SU-DHL-6 (cell line): ENCODE data around the gene RAI2.

ENCODE experiments used
- H2AFZ ChIP-seq: fragments of 200-600 bp; sonication (generic); 2 replicates; pipeline ENCODE4 v1.6.1; 2014; ENCODE audit warnings: low read depth, mild to moderate bottlenecking, moderate library complexity, mixed read lengths, antibody characterized with exemption, low read length; ENCODE audit not compliant: severe bottlenecking
- H3F3A ChIP-seq: fragments of 200-600 bp; shearing (Covaris generic); 2 replicates; pipeline ENCODE4 v1.6.0; 2016; ENCODE audit warnings: antibody characterized with exemption, mild to moderate bottlenecking; ENCODE audit not compliant: insufficient read depth
- H3K27ac ChIP-seq: fragments of 200-600 bp; sonication (generic); 2 replicates; pipeline ENCODE4 v1.5.1; 2016; ENCODE audit warnings: low read depth, mild to moderate bottlenecking, low read length, moderate library complexity, mixed read lengths
- H3K27me3 ChIP-seq: fragments of 200-600 bp; sonication (generic), shearing (Covaris generic); 2 replicates; pipeline ENCODE4 v1.6.0; 2014; ENCODE audit warnings: mild to moderate bottlenecking, low read length
- H3K36me3 ChIP-seq: fragments of 200-600 bp; sonication (generic); 2 replicates; pipeline ENCODE4 v1.6.1; 2014; ENCODE audit warnings: mild to moderate bottlenecking, low read length, mixed read lengths
- H3K4me2 ChIP-seq: fragments of 300-600, 200-600 bp; shearing (Covaris generic), sonication (generic); 2 replicates; pipeline ENCODE4 v1.6.0; 2014; ENCODE audit warnings: low read length, low read depth, mild to moderate bottlenecking; ENCODE audit not compliant: poor library complexity, severe bottlenecking
- H3K4me3 ChIP-seq: fragments of 200-600 bp; sonication (generic); 2 replicates; pipeline ENCODE4 v1.5.1; 2014; ENCODE audit warnings: antibody characterized with exemption, low read length, mild to moderate bottlenecking, mixed read lengths; ENCODE audit not compliant: insufficient read depth, poor library complexity, severe bottlenecking
- H3K79me2 ChIP-seq: fragments of 200-600 bp; sonication (generic); 2 replicates; pipeline ENCODE4 v1.6.1; 2014; ENCODE audit warnings: mild to moderate bottlenecking, low read length, moderate library complexity; ENCODE audit not compliant: insufficient read depth
- H3K9ac ChIP-seq: fragments of 200-600 bp; sonication (generic); 2 replicates; pipeline ENCODE4 v1.7.0; 2014; ENCODE audit warnings: mild to moderate bottlenecking, low read length
- H3K9me2 ChIP-seq: fragments of 200-600 bp; sonication (generic); replicated peaks from 2 replicates; pipeline ENCODE4 v1.6.1; 2014; ENCODE audit warnings: low read length; ENCODE audit not compliant: insufficient read depth
- H3K9me3 ChIP-seq: fragments of 200-600 bp; sonication (generic); 2 replicates; pipeline ENCODE4 v1.6.1; 2014; ENCODE audit warnings: low read length, mixed read lengths; ENCODE audit not compliant: insufficient read depth
- H4K20me1 ChIP-seq: fragments of 200-600 bp; sonication (generic); 2 replicates; pipeline ENCODE4 v1.6.1; 2014; ENCODE audit warnings: low read depth, mild to moderate bottlenecking, antibody characterized with exemption, low read length, moderate library complexity, mixed read lengths
- EZH2phosphoT487 ChIP-seq: fragments of 200-600 bp; sonication (generic), shearing (Covaris generic); conservative IDR thresholded peaks from 2 replicates; pipeline ENCODE4 v1.6.1; 2018; ENCODE audit warnings: mild to moderate bottlenecking, antibody characterized with exemption, low read length, moderate library complexity, mixed read lengths
- TF ChIP-seq, protein P1 (sequence below): fragments of 200-600 bp; sonication (generic); IDR thresholded peaks from one replicate; pipeline ENCODE4 v1.5.1; 2017; ENCODE audit warnings: antibody characterized with exemption, mild to moderate bottlenecking, low read length, moderate library complexity; ENCODE audit not compliant: insufficient read depth, poor library complexity, severe bottlenecking

The RAI2 gene

DNA sequence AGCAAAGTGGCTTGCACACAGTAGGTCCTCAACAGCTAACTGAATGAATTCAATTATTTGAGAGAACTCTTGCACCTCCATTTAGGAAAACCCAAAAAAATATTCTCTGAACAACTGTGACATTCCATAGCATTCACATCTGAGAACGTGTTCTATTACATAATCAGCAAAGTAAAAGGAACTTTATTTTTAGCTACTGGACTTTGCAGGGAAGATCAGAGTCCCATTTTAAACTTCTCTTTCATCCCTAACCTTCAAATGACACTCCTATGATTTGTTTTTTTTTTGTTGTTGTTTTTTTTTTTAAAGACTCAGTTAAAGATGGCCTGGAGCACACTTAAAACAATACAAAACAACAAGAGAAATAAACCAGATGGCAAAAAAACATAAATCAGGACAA lies 30.9 kb downstream of the RAI2 start:
- Histone ChIP-seq H3K9ac (no peak overlapping the region), H3K4me3 (no peak overlapping the region), H3K4me2 (no peak overlapping the region), H3K9me2 (no peaks in the 10 kb centered on the region), H3K27me3 (no peaks in the 10 kb centered on the region), H3K27ac (no peak overlapping the region), H3K79me2 (no peaks in the 10 kb centered on the region), H3K9me3 (no peaks in the 10 kb centered on the region), H2AFZ (no peak overlapping the region), H3K36me3 (no peaks in the 10 kb centered on the region), H4K20me1 (no peaks in the 10 kb centered on the region), H3F3A (no peaks in the 10 kb centered on the region)
- TF ChIP-seq, protein P1, sequence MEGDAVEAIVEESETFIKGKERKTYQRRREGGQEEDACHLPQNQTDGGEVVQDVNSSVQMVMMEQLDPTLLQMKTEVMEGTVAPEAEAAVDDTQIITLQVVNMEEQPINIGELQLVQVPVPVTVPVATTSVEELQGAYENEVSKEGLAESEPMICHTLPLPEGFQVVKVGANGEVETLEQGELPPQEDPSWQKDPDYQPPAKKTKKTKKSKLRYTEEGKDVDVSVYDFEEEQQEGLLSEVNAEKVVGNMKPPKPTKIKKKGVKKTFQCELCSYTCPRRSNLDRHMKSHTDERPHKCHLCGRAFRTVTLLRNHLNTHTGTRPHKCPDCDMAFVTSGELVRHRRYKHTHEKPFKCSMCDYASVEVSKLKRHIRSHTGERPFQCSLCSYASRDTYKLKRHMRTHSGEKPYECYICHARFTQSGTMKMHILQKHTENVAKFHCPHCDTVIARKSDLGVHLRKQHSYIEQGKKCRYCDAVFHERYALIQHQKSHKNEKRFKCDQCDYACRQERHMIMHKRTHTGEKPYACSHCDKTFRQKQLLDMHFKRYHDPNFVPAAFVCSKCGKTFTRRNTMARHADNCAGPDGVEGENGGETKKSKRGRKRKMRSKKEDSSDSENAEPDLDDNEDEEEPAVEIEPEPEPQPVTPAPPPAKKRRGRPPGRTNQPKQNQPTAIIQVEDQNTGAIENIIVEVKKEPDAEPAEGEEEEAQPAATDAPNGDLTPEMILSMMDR, result no peak
- no peak for TF ChIP-seq EZH2phosphoT487

DNA sequence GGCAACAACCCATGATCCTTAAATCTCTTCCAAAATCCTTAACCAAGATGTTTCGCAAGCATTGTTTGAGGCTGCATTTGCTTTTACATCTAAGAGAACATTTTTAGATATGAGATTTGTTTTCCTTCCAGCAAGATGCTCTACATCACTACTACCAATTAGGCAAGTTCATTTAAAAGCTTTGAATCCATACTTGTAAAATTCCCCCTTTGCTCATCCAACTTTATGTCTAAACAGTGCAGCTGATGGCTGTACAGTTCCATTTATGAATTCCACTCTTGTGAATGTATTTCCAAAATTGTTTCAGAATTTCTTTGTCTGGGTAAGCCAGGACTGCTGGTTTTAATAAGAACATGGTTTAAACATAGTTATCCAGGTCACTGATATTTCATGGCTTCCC lies 31.5 kb downstream of the RAI2 start:
- TF ChIP-seq, protein P1, result no peak
- no peak for TF ChIP-seq EZH2phosphoT487
- no peak overlapping the region for H3K27ac ChIP-seq
- no peaks in the 10 kb centered on the region for H3K9me3 ChIP-seq
- H3F3A ChIP-seq, result no peaks in the 10 kb centered on the region
- H2AFZ ChIP-seq, result no peak overlapping the region
- no peaks in the 10 kb centered on the region for H3K27me3 ChIP-seq
- H3K79me2 ChIP-seq, result no peaks in the 10 kb centered on the region
- H3K4me3 ChIP-seq, result no peak overlapping the region
- H3K4me2 ChIP-seq, result no peak overlapping the region
- H3K9me2 ChIP-seq, result no peaks in the 10 kb centered on the region
- H4K20me1 ChIP-seq, result no peaks in the 10 kb centered on the region
- no peak overlapping the region for H3K9ac ChIP-seq
- H3K36me3 ChIP-seq, result no peaks in the 10 kb centered on the region

DNA sequence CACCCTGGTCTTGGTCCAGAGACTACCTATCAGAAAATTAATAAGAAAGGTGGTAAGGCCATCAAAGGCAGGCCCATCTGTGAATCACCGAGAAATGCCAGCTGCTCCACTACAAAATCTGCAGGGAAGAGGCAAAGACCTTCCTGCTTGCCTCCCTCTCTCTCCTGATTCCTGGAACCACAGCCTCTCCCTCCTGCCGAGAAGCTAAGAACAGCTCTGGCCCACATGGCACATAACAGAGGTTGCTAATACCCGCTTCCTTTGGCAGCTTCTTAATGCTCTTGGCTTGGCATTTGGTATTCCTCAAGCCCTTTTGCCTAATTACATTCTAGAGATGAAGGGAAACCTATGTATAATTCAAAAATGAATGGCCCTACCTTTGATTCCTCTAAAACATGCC lies 32.9 kb downstream of the RAI2 start:
- Histone ChIP-seq H3K27ac (no peak overlapping the region), H3K27me3 (no peaks in the 10 kb centered on the region), H3K9me2 (no peaks in the 10 kb centered on the region)

More for the DNA sequence above, 32.9 kb downstream of the RAI2 start:
- H3K9me3 ChIP-seq, result no peaks in the 10 kb centered on the region
- no peaks in the 10 kb centered on the region for H4K20me1 ChIP-seq
- no peaks in the 10 kb centered on the region for H3F3A ChIP-seq
- no peak overlapping the region for H3K4me2 ChIP-seq
- TF ChIP-seq, protein P1, result no peak
- TF ChIP-seq EZH2phosphoT487, result no peak
- H3K4me3 ChIP-seq, result no peak overlapping the region
- no peak overlapping the region for H3K9ac ChIP-seq
- no peaks in the 10 kb centered on the region for H3K36me3 ChIP-seq
- no peak overlapping the region for H2AFZ ChIP-seq
- H3K79me2 ChIP-seq, result no peaks in the 10 kb centered on the region
